ENCODE results near the gene WDR7. TPM values are rescaled to one million over a fixed set of nuclear protein-coding genes. Genes with fewer than 3 reads are reported as not detected.

The WDR7 gene
- total and polyA plus RNA-seq, 10 of the 15 experiments (the other 5 are each of a cell fraction or from before 2014, with no cell fraction given), result 2.8 to 16.5 (median 11.7) TPM

- Histone ChIP-seq H3K4me2 (ENCODE audit: control insufficient read depth, insufficient read depth) (no peak overlapping the region), H3K4me1 (ENCODE audit: control insufficient read depth, insufficient read depth, low read length) (no peaks in the 10 kb centered on the region), H3K79me2 (ENCODE audit: control insufficient read depth, insufficient read depth, low read length) (no peaks in the 10 kb centered on the region), H4K20me1 (ENCODE audit: control insufficient read depth, insufficient read depth) (no peaks in the 10 kb centered on the region), H3K27ac (ENCODE audit: control insufficient read depth, insufficient read depth) (no peak overlapping the region), H3K4me3 (no peak overlapping the region), H2AFZ (ENCODE audit: control insufficient read depth, low read depth, low read length) (no peak overlapping the region), H3K27me3 (replicated peaks in 1 of 2; ENCODE audit: control insufficient read depth in 2 of 2, insufficient read depth in 2 of 2, low read length in 1 of 2) (no peaks in the 10 kb centered on the region), H3K9ac (ENCODE audit: control insufficient read depth, insufficient read depth, low read length) (no peak overlapping the region), H3K36me3 (ENCODE audit: control insufficient read depth in 2 of 2, insufficient read depth in 2 of 2, low read length in 1 of 2) (no peaks in the 10 kb centered on the region), H3K9me3 (replicated peaks; ENCODE audit: control insufficient read depth, insufficient read depth, low read length) (no peaks in the 10 kb centered on the region)
- FAIRE-seq (no peak), ATAC-seq (no peak), DNase-seq (ENCODE audit: low read depth, low spot score) (no peak)
- 87% methylated on average over 5 of the region's 5 CpGs for WGBS (ENCODE audit: insufficient coverage, insufficient replicate concordance, low lambda C conversion rate, missing lambda C conversion rate)
- SMC1A ChIA-PET (ENCODE audit: uncharacterized antibody, unreplicated experiment), result no interaction called here
- CTCF ChIA-PET, result interaction anchor here (0.6 kb wide), 2 partner anchors 20 to 142 kb away, joined by 3 to 6 read pairs; no protein-coding TSS in a partner anchor
- POLR2A ChIA-PET, result no interaction called here
- RAD21 ChIA-PET (ENCODE audit: unreplicated experiment), result no interaction called here
- in situ Hi-C loops (cut with MboI) (no loop called here), intact Hi-C loops (cut with micrococcal nuclease; ENCODE audit: unreplicated experiment) (loop anchor here (5.0 kb wide), 1 partner anchor 660 kb away; no protein-coding TSS in a partner anchor)
- TF ChIP-seq POU2F2 (IDR thresholded peaks at IDR 0.05; ENCODE audit: borderline replicate concordance, low read depth, low read length), result no peak
- no peak for TF ChIP-seq EP300 (IDR thresholded peaks at IDR 0.05; ENCODE audit: borderline replicate concordance in 1 of 2, control insufficient read depth in 1 of 2, low read depth in 2 of 2, low read length in 2 of 2)
- no peak for TF ChIP-seq EGR1 (IDR thresholded peaks at IDR 0.05; ENCODE audit: borderline replicate concordance in 1 of 2, low read depth in 2 of 2, low read length in 2 of 2)
- TF ChIP-seq KAT2A (conservative IDR thresholded peaks at IDR 0.05; ENCODE audit: control insufficient read depth, low read depth, low read length), result no peak
- no peak for TF ChIP-seq IRF5 (IDR thresholded peaks at IDR 0.05; ENCODE audit: borderline replicate concordance)
- TF ChIP-seq NFIC (IDR thresholded peaks at IDR 0.05; ENCODE audit: low read depth, low read length), result no peak
- TF ChIP-seq MTA3 (IDR thresholded peaks at IDR 0.05; ENCODE audit: borderline replicate concordance, low read length), result no peak
- BruUV-seq (replicated peaks), result no TSS peak
Measured at GRCh38 chr18:56787390-56787789, 136.2 kb downstream of the WDR7 start.
